SH-SY5Y (cell line): Measurements from ENCODE around the gene SMAD3.

Source experiments
- GATA2 ChIP-seq: IDR thresholded peaks from 2 replicates; pipeline ENCODE4 v1.6.1; 2011; ENCODE audit warnings: mild to moderate bottlenecking, low read depth, low read length
- GATA3 ChIP-seq: IDR thresholded peaks from 2 replicates; pipeline ENCODE4 v1.6.1; 2011; ENCODE audit warnings: low read depth, mild to moderate bottlenecking, low read length, moderate library complexity

DNA sequence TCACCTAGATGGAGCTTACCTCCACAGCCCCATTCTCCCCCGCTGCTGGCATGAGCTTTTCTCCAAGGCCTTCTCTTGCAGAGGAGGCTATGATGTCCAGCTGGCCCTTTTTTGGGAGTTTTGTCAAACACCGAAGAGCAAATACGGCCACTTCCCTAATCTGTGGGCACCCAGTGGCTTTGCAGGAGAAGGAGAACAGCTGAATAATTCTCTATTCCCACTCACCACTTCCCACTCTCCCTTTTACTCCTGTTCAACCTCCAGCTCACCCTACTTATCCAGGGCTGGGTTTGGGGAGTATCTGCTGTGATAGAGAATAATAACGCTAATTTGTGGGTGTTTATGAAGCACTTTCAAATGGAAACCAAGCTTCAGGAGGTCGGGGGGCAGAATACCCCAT lies 96.0 kb downstream of the SMAD3 start:
- TF ChIP-seq GATA3 (no peak), GATA2 (no peak)
